PC-9 (cell line): ENCODE results near the gene LSM4.

ENCODE experiments used
- CTCF ChIP-seq: fragments of 200-600 bp; sonication (generic); conservative IDR thresholded peaks from 2 replicates; pipeline ENCODE4 v1.6.1; 2017; ENCODE audit warnings: mixed run types, antibody characterized with exemption, mild to moderate bottlenecking, moderate library complexity
- EZH2 ChIP-seq: fragments of 200-600 bp; sonication (generic); IDR thresholded peaks from 2 replicates; pipeline ENCODE4 v1.8.0; 2017; ENCODE audit warnings: antibody characterized with exemption, low read depth

DNA sequence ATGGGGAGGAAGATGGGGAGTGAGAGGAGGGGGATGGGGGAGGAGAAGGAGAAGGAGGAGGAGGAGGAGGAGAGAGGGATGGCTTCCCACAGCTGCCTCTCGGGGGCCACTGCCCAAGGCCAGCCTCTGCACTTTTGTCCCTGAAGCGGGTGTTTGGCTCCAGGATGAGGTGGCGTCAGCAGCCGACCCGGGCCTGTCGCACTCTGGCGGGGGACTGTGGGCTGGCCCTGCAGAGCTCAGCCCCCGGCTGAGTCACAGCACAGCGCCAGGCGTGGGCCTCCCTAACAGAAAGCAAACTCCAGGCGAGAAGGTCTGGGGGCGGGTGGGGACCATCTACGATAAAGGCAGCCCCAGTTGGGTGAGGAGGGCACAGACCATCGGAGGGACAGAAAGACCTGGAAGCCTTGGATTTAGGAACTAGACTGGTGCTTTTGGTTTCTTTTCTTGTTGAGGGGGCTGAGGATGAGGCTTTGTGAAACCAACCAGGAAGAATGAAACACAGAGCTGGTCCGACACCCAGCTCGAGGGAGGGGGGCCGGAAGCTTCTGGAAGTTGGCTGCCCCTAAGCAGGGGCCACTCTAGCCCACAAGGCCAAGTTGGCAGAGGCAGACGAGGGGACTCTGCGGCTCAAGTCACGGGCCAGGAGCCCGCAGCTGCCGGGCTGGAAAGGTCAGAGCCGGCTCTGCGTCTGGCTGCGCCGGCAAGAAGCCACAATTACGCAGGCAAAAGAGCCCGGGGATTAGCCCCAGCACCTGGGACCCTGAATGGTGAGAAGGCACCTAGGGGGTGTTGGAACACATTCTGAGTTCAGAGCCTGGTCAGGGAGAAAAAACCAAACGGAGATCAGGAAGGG lies 18.2 kb downstream of the LSM4 start:
- TF ChIP-seq CTCF: no peak
- no peak for TF ChIP-seq EZH2
